Keratinocyte (primary cell): ENCODE data around the gene PSD2. TPM values are rescaled to one million over a fixed set of nuclear protein-coding genes. Genes with fewer than 3 reads are reported as not detected.

Source experiments
- DNase-seq: peaks from one replicate; pipeline ENCODE4 v3.0.0-alpha.2; 2011; ENCODE audit warnings: low read depth, missing footprints, low spot score
- FAIRE-seq: peaks from 2 replicates; lab custom pipeline; 2011; peaks lifted over from hg19 to GRCh38; lab: Jason Lieb, UNC
- H2AFZ ChIP-seq: 2 replicates; pipeline ENCODE4 v1.6.0; 2012; ENCODE audit warnings: low read length, control low read depth, inconsistent platforms; ENCODE audit not compliant: control insufficient read depth
- H3K27ac ChIP-seq: 2 replicates; pipeline ENCODE4 v1.5.1; 2011; ENCODE audit warnings: low read length; ENCODE audit not compliant: control insufficient read depth, insufficient read depth
- H3K27me3 ChIP-seq: 3 replicates; pipeline ENCODE4 v1.6.0; 2011; ENCODE audit warnings: low read length; ENCODE audit not compliant: control insufficient read depth, insufficient read depth; ENCODE audit errors: extremely low read depth
- H3K36me3 ChIP-seq, 2 experiments: 2 replicates in 1 of 2; 3 replicates in 1 of 2; pipeline ENCODE4 v1.5.1; 2011; ENCODE audit warnings: low read length in 2 of 2, mild to moderate bottlenecking in 1 of 2; ENCODE audit not compliant: control insufficient read depth in 2 of 2, insufficient read depth in 2 of 2; ENCODE audit errors: extremely low read depth in 1 of 2
- H3K4me1 ChIP-seq: 3 replicates; pipeline ENCODE4 v1.5.1; 2011; ENCODE audit warnings: low read length; ENCODE audit not compliant: control insufficient read depth, insufficient read depth; ENCODE audit errors: extremely low read depth
- H3K4me2 ChIP-seq: 3 replicates; pipeline ENCODE4 v1.6.0; 2011; ENCODE audit warnings: low read depth, low read length; ENCODE audit not compliant: control insufficient read depth, insufficient read depth; ENCODE audit errors: extremely low read depth
- H3K4me3 ChIP-seq, 3 experiments: fragments of 200-600 bp in 1 of 3; sonication (generic) in 1 of 3; 2 replicates in 2 of 3; 3 replicates in 1 of 3; pipeline ENCODE4 v1.5.1; 2011 to 2016; ENCODE audit warnings: low read length in 3 of 3, mild to moderate bottlenecking in 3 of 3, control low read depth in 2 of 3, inconsistent platforms in 1 of 3, low read depth in 1 of 3, mixed read lengths in 1 of 3, mixed run types in 1 of 3, moderate library complexity in 1 of 3; ENCODE audit not compliant: control insufficient read depth in 2 of 3, insufficient read depth in 2 of 3; ENCODE audit errors: extremely low read depth in 1 of 3
- H3K79me2 ChIP-seq: 2 replicates; pipeline ENCODE4 v1.6.0; 2012; ENCODE audit warnings: low read length; ENCODE audit not compliant: control insufficient read depth, insufficient read depth
- H3K9ac ChIP-seq: 3 replicates; pipeline ENCODE4 v1.6.0; 2011; ENCODE audit warnings: low read length; ENCODE audit not compliant: control insufficient read depth, insufficient read depth; ENCODE audit errors: extremely low read depth
- H3K9me1 ChIP-seq: 3 replicates; pipeline ENCODE4 v1.6.0; 2011; ENCODE audit warnings: low read length; ENCODE audit not compliant: control insufficient read depth, insufficient read depth; ENCODE audit errors: extremely low read depth
- H3K9me3 ChIP-seq: 2 replicates; pipeline ENCODE4 v1.5.1; 2012; ENCODE audit warnings: low read depth, low read length; ENCODE audit not compliant: control insufficient read depth
- H4K20me1 ChIP-seq: 3 replicates; pipeline ENCODE4 v1.6.0; 2011; ENCODE audit warnings: low read length; ENCODE audit not compliant: control insufficient read depth, insufficient read depth; ENCODE audit errors: extremely low read depth
- EZH2 ChIP-seq: IDR thresholded peaks from one replicate; pipeline ENCODE4 v1.6.1; 2012; ENCODE audit warnings: inconsistent platforms, mild to moderate bottlenecking, low read length, moderate library complexity
- dilution Hi-C: fragments of 300-500 bp; cut with MboI; formaldehyde crosslinking; loops from one replicate; pipeline ENCODE4 v1.7.0; 2020; ENCODE audit warnings: low sequenced_read_pairs; ENCODE audit not compliant: extremely low pct_ligation_motif_present
- polyA plus RNA-seq, 5 experiments: library from polyadenylated mRNA; depleted of rRNA in 3 of 5; stranded (reverse) in 3 of 5; stranded (forward) in 1 of 5; unstranded in 1 of 5; fragments of >200 nt; gene quantifications; 1 replicate in 1 of 5; 2 replicates in 3 of 5; 3 replicates in 1 of 5; pipeline versions ENCODE4 v1.2.1 to v1.2.3, GENCODE V29; 2011 to 2012; ENCODE audit warnings: missing spikeins in 2 of 5, low read depth in 1 of 5, low replicate concordance in 1 of 5
- TF ChIP-seq, protein P1 (sequence below), 3 experiments: IDR thresholded peaks in 1 of 3; conservative IDR thresholded peaks in 1 of 3; optimal IDR thresholded peaks in 1 of 3; 2 replicates in 2 of 3; 3 replicates in 1 of 3; pipeline versions ENCODE3 to v1.5.1; 2011; ENCODE audit warnings: low read length in 3 of 3, mild to moderate bottlenecking in 3 of 3, moderate library complexity in 2 of 3, control low read depth in 1 of 3, inconsistent platforms in 1 of 3; ENCODE audit not compliant: insufficient read depth in 2 of 3; ENCODE audit errors: extremely low read depth in 1 of 3

Gene PSD2
- polyA plus RNA-seq, 1 donor (not counting 4 experiments of a cell fraction or from before 2014, with no cell fraction given) = not detected

DNA sequence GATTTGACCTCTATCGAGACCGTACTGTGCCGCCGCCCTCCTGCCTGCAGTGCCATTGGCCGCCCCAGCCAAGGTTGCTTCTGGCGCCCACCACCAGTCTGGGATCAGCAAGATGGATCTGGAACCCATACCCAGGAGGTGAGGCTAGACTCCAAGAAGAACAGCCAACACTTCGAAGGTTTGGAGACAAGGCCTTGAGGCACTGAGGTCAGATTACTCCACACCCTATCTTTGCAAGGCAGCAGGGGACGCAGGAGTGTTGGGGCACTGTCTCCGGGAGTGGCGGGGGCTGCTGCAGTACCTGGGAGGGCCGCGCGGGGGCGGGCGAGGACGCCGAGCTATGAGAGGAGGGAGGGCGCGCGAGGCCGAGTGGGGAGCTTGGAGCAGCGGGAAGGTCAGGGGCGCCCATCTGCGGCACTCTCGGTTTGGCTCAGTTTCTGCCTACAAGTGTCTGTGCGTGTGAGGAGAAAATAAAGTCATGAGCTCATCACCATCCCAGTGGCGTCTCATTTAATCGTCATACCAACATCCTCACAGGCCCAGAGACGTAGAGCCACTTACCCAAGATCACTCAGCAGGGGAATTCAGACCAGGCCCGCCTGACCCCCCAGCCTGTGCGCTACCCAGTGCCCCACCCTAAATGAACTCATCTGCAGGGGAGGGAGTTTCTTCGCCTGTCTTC, 20.5 kb upstream of the PSD2 start:
- Histone ChIP-seq H3K9me3 (no peaks in the 10 kb centered on the region), H3K4me2 (no peak overlapping the region), H3K4me1 (no peaks in the 10 kb centered on the region), H3K9ac (no peak overlapping the region), H2AFZ (no peak overlapping the region), H3K36me3 (no peaks in the 10 kb centered on the region), H3K79me2 (no peaks in the 10 kb centered on the region), H3K27me3 (no peaks in the 10 kb centered on the region), H3K27ac (no peak overlapping the region), H4K20me1 (no peaks in the 10 kb centered on the region), H3K9me1 (no peaks in the 10 kb centered on the region), H3K4me3 (no peak overlapping the region)
- DNase-seq = no peak
- no peak for FAIRE-seq
- no peak for TF ChIP-seq EZH2
- TF ChIP-seq, protein P1, sequence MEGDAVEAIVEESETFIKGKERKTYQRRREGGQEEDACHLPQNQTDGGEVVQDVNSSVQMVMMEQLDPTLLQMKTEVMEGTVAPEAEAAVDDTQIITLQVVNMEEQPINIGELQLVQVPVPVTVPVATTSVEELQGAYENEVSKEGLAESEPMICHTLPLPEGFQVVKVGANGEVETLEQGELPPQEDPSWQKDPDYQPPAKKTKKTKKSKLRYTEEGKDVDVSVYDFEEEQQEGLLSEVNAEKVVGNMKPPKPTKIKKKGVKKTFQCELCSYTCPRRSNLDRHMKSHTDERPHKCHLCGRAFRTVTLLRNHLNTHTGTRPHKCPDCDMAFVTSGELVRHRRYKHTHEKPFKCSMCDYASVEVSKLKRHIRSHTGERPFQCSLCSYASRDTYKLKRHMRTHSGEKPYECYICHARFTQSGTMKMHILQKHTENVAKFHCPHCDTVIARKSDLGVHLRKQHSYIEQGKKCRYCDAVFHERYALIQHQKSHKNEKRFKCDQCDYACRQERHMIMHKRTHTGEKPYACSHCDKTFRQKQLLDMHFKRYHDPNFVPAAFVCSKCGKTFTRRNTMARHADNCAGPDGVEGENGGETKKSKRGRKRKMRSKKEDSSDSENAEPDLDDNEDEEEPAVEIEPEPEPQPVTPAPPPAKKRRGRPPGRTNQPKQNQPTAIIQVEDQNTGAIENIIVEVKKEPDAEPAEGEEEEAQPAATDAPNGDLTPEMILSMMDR (optimal IDR thresholded peaks at IDR 0.05 in 1 of 3, IDR thresholded peaks at IDR 0.05 in 1 of 3, conservative IDR thresholded peaks at IDR 0.05 in 1 of 3; ENCODE audit: extremely low read depth in 1 of 3, insufficient read depth in 2 of 3, low read length in 3 of 3) = peak; percentile 75 to 96 (median 81)
- dilution Hi-C loops = no loop called here

DNA sequence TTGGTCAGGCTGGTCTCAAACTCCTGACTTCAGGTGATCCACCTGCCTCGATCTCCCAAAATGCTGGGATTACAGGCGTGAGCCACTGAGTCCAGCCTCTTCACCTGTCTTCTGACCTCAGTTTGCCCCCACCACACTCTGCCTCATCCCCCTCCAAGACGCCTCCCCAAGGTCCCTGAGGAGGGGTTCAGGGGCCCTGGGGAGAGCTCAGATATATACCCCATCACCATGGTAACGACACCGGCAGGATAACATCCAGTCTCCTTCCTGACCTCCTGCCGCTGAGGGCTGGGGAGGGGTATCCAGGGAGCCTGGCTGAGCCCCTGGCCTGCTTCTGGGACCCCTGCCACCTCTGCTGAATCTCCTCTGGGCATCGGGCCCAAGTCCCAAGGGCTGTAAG, 19.7 kb upstream of the PSD2 start:
- Histone ChIP-seq H3K36me3 (no peaks in the 10 kb centered on the region), H3K27ac (no peak overlapping the region), H3K79me2 (no peaks in the 10 kb centered on the region), H3K27me3 (no peaks in the 10 kb centered on the region), H3K4me2 (no peak overlapping the region), H2AFZ (no peak overlapping the region), H3K4me3 (no peak overlapping the region), H3K9me1 (no peaks in the 10 kb centered on the region), H3K9me3 (no peaks in the 10 kb centered on the region), H4K20me1 (no peaks in the 10 kb centered on the region), H3K4me1 (no peaks in the 10 kb centered on the region), H3K9ac (no peak overlapping the region)
- no peak for DNase-seq
- no peak for FAIRE-seq
- dilution Hi-C loops = no loop called here
- TF ChIP-seq EZH2 = no peak
- TF ChIP-seq, protein P1 (optimal IDR thresholded peaks at IDR 0.05 in 1 of 3, IDR thresholded peaks at IDR 0.05 in 1 of 3, conservative IDR thresholded peaks at IDR 0.05 in 1 of 3; ENCODE audit: extremely low read depth in 1 of 3, insufficient read depth in 2 of 3, low read length in 3 of 3) = no peak
